GM20000 (cell line): ENCODE measurements around the gene CT47A7.
"Not testable (repeated sequence)": the region's sequence is repeated elsewhere in the genome, so short reads cannot be mapped to it uniquely, and the experiment has no call there.

Experiments used
- DNase-seq: peaks from one replicate; pipeline ENCODE4 v3.0.0; 2012; ENCODE audit warnings: low spot score
- TF ChIP-seq, protein P1 (sequence below): IDR thresholded peaks from 2 replicates; pipeline ENCODE4 v1.5.1; 2012; ENCODE audit warnings: mild to moderate bottlenecking, control low read depth; ENCODE audit errors: extremely low read depth, missing control alignments

The CT47A7 gene

DNA sequence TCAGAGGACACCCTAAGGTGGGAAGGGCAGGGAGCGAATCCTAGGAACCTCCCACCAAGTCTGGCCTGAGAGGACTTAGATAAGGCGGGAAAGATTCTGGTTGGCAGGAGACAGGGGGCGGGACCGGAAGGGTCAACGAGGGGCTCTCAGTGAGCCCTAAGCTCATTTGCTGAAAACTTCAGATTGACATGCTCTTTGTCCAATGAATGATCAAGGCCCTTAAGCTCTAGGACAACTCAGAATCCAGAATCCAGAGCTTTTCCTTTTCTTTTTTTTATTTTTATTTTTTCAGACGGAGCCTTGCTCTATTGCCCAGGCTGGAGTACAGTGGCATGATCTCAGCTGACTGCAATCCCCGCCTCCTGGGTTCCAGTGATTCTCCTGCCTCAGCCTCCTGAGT is at the start of gene CT47A7:
Gene CT47A7 (minus strand): TSS at position 101 of the 400 bp plus-strand sequence. CDS start 255 bp downstream, outside the sequence.
- DNase-seq = not testable (repeated sequence)

DNA sequence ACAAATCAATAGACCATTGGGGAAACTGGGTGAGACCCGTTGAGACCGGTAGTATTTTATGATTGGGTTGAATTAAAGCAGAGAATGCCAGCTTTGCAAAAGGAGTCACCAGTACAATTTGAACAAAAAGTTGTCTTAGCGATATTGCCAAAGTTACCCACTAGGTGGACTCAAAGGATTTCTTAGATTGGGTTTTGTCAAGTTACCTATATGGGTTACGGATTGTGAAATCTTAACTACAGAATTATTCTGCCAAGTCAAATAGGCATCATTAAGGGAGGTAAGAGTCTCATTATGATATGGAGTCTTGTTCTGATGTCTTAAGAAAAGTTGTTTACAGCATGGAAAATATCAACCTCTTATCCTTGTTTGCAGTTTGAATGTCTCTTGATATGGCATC is 44.2 kb upstream of the CT47A7 start:
- TF ChIP-seq, protein P1, sequence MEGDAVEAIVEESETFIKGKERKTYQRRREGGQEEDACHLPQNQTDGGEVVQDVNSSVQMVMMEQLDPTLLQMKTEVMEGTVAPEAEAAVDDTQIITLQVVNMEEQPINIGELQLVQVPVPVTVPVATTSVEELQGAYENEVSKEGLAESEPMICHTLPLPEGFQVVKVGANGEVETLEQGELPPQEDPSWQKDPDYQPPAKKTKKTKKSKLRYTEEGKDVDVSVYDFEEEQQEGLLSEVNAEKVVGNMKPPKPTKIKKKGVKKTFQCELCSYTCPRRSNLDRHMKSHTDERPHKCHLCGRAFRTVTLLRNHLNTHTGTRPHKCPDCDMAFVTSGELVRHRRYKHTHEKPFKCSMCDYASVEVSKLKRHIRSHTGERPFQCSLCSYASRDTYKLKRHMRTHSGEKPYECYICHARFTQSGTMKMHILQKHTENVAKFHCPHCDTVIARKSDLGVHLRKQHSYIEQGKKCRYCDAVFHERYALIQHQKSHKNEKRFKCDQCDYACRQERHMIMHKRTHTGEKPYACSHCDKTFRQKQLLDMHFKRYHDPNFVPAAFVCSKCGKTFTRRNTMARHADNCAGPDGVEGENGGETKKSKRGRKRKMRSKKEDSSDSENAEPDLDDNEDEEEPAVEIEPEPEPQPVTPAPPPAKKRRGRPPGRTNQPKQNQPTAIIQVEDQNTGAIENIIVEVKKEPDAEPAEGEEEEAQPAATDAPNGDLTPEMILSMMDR = no peak
- peak; percentile 2 for DNase-seq

DNA sequence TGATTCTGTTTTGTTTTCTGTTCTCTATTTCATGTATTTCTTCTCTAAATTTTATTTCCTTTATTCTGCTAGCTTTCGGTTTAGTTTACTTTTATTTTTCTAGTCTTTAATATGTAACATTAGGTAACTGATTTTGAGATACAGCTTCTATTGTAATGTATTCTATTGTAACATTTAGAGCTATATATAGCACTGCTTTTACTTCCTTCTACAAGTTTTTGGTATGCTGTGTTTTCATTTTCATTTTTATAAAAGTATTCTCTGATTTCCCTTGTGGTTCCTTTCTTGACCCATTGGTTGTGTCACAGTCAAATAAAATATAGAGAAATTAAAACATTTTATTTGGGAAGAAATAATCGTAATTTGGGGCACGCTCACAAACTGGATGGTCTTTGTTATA is 43.0 kb upstream of the CT47A7 start:
- DNase-seq = peak; percentile 1

DNA sequence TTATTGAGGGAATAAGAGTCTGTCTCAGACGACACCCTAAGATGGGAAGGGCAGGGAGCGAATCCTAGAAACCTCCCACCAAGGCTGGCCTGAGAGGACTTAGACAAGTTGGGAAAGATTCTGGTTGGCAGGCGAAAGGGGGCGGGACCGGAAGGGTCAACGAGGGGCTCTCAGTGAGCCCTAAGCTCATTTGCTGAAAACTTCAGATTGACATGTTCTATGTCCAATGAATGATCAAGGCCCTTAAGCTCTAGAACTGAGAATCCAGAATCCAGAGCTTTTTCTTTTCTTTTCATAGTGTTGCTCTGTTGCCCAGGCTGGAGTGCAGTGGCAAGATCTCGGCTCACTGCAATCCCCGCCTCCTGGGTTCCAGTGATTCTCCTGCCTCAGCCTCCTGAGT is 29.3 kb upstream of the CT47A7 start, which contains the start of gene CT47A1:
Gene CT47A1 (minus strand): TSS at position 101 of the 400 bp plus-strand sequence. CDS start 231 bp downstream, outside the sequence.
- DNase-seq = not testable (repeated sequence)

More for the DNA sequence above, 43.0 kb upstream of the CT47A7 start:
- TF ChIP-seq, protein P1 = no peak
